ENCODE data around the gene GABRA6.

DNA sequence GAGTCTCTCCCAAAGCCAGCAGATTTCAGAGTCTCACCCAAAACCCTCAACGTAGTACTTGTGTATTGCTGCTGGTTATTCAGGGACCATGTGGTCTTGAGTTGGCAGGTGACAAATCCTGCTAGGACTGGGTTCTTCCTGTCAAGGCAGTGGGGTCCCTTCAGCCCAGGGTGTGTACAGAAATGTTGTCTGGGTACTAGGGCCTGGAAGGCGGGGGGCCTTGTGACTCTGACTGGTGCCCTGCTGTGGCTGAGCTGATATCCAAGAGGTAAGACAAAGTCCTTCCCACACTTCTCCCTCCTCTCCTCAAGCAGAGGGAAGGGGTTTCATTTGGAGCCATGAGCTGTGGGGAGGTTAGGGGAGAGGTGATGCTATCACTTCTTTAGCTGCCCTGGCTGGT, 58.8 kb downstream of the GABRA6 start:
- TF ChIP-seq, protein P1, sequence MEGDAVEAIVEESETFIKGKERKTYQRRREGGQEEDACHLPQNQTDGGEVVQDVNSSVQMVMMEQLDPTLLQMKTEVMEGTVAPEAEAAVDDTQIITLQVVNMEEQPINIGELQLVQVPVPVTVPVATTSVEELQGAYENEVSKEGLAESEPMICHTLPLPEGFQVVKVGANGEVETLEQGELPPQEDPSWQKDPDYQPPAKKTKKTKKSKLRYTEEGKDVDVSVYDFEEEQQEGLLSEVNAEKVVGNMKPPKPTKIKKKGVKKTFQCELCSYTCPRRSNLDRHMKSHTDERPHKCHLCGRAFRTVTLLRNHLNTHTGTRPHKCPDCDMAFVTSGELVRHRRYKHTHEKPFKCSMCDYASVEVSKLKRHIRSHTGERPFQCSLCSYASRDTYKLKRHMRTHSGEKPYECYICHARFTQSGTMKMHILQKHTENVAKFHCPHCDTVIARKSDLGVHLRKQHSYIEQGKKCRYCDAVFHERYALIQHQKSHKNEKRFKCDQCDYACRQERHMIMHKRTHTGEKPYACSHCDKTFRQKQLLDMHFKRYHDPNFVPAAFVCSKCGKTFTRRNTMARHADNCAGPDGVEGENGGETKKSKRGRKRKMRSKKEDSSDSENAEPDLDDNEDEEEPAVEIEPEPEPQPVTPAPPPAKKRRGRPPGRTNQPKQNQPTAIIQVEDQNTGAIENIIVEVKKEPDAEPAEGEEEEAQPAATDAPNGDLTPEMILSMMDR (IDR thresholded peaks at IDR 0.05) = no peak
- no peak for TF ChIP-seq POLR2A (IDR thresholded peaks at IDR 0.05)
- no peak for TF ChIP-seq EP300 (IDR thresholded peaks at IDR 0.05)
